Tibial nerve (tissue), 3 donors: Measurements from ENCODE around the gene FNIP2.
"Not testable (repeated sequence)": the region's sequence is repeated elsewhere in the genome, so short reads cannot be mapped to it uniquely, and the experiment has no call there.

Experiments used
- CTCF ChIP-seq, 5 experiments: fragments of 200-600 bp in 3 of 5; fragments of 450-650 bp in 2 of 5; sonication (generic) in 3 of 5; IDR thresholded peaks; one replicate each; pipeline ENCODE4 v1.5.1; 2016 to 2019; ENCODE audit warnings: antibody characterized with exemption in 5 of 5, mild to moderate bottlenecking in 3 of 5, moderate library complexity in 2 of 5
- POLR2A ChIP-seq, 2 donors: fragments of 450-650 bp; IDR thresholded peaks; one replicate each; pipeline ENCODE4 v1.6.1; 2017; ENCODE audit warnings: antibody characterized with exemption in 2 of 2, mild to moderate bottlenecking in 2 of 2, moderate library complexity in 2 of 2

- not testable (repeated sequence) for TF ChIP-seq CTCF, POLR2A (IDR thresholded peaks at IDR 0.05)
These were observed 187.5 kb downstream of the FNIP2 start for GRCh38 chr4:158956345-158956744.
